GM23338 (cell line): Measurements from ENCODE around the gene DYRK4.

Source experiments
- CREB1 ChIP-seq: fragments of 250-450 bp; sonication (Bioruptor Pico); IDR thresholded peaks from 2 replicates; pipeline ENCODE4 v1.5.0; 2020; ENCODE audit warnings: low read depth, mild to moderate bottlenecking, moderate library complexity
- EZH2 ChIP-seq: fragments of 200-600 bp; sonication (generic); IDR thresholded peaks from one replicate; pipeline ENCODE4 v1.8.0; 2017; ENCODE audit warnings: antibody characterized with exemption, mild to moderate bottlenecking, low read depth; ENCODE audit not compliant: unreplicated experiment
- EZH2phosphoT487 ChIP-seq: fragments of 200-600 bp; sonication (generic); IDR thresholded peaks from one replicate; pipeline ENCODE4 v1.8.1; 2018; ENCODE audit warnings: antibody characterized with exemption; ENCODE audit not compliant: unreplicated experiment
- POLR2AphosphoS5 ChIP-seq: IDR thresholded peaks from 2 replicates; pipeline ENCODE4 v1.6.1; 2016; ENCODE audit warnings: antibody characterized with exemption, low read depth
- ZNF331 ChIP-seq: fragments of 250-450 bp; sonication (Bioruptor Pico); IDR thresholded peaks from 2 replicates; pipeline ENCODE4 v1.5.0; 2020; ENCODE audit warnings: low read depth, mild to moderate bottlenecking, moderate library complexity
- TF ChIP-seq, protein P1 (sequence below), 2 experiments: fragments of 200-600 bp in 1 of 2; sonication (generic) in 1 of 2; conservative IDR thresholded peaks; 2 replicates each; pipeline versions ENCODE4 v1.5.1 to v1.6.1; 2016 to 2017; ENCODE audit warnings: antibody characterized with exemption in 2 of 2, low read depth in 2 of 2, mild to moderate bottlenecking in 2 of 2, moderate library complexity in 1 of 2
- TF ChIP-seq, protein P2 (sequence below): IDR thresholded peaks from 2 replicates; pipeline ENCODE4 v1.6.1; 2016; ENCODE audit warnings: antibody characterized with exemption
- TF ChIP-seq, protein P3 (sequence below): fragments of 250-450 bp; sonication (Bioruptor Pico); IDR thresholded peaks from 2 replicates; pipeline ENCODE4 v1.5.0; 2020; ENCODE audit warnings: mild to moderate bottlenecking, moderate library complexity
- TF ChIP-seq, protein P4 (sequence below): IDR thresholded peaks from one replicate; pipeline ENCODE4 v1.6.1; 2018; ENCODE audit warnings: antibody characterized with exemption; ENCODE audit not compliant: unreplicated experiment

DNA sequence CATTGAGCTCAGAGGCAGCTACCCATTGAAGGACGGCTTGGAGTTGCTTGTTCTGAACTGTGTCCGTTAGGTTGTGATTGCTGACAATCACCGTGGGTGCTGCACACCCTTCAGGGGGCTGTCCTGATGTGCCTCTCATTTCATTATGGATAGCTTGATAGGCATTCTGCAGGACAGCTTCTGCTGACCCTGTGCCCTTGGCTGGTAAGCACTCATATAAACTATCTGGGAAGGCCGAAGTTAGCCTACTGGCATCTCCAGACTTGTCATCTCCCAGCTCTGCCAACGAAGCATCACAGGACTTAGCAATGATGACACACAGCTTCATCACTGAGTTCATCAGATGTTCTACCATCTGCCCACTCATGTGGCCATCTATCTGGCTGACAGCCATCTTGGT is 64.5 kb downstream of the DYRK4 start:
- TF ChIP-seq, protein P1, sequence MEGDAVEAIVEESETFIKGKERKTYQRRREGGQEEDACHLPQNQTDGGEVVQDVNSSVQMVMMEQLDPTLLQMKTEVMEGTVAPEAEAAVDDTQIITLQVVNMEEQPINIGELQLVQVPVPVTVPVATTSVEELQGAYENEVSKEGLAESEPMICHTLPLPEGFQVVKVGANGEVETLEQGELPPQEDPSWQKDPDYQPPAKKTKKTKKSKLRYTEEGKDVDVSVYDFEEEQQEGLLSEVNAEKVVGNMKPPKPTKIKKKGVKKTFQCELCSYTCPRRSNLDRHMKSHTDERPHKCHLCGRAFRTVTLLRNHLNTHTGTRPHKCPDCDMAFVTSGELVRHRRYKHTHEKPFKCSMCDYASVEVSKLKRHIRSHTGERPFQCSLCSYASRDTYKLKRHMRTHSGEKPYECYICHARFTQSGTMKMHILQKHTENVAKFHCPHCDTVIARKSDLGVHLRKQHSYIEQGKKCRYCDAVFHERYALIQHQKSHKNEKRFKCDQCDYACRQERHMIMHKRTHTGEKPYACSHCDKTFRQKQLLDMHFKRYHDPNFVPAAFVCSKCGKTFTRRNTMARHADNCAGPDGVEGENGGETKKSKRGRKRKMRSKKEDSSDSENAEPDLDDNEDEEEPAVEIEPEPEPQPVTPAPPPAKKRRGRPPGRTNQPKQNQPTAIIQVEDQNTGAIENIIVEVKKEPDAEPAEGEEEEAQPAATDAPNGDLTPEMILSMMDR (conservative IDR thresholded peaks at IDR 0.05; ENCODE audit: low read depth in 2 of 2), result no peak
- TF ChIP-seq POLR2AphosphoS5 (no peak), EZH2 (no peak), CREB1 (CRISPR knock-in tag) (no peak), EZH2phosphoT487 (no peak), ZNF331 (CRISPR knock-in tag) (no peak)
- TF ChIP-seq, protein P2, sequence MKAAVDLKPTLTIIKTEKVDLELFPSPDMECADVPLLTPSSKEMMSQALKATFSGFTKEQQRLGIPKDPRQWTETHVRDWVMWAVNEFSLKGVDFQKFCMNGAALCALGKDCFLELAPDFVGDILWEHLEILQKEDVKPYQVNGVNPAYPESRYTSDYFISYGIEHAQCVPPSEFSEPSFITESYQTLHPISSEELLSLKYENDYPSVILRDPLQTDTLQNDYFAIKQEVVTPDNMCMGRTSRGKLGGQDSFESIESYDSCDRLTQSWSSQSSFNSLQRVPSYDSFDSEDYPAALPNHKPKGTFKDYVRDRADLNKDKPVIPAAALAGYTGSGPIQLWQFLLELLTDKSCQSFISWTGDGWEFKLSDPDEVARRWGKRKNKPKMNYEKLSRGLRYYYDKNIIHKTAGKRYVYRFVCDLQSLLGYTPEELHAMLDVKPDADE, result no peak
- TF ChIP-seq, protein P3, sequence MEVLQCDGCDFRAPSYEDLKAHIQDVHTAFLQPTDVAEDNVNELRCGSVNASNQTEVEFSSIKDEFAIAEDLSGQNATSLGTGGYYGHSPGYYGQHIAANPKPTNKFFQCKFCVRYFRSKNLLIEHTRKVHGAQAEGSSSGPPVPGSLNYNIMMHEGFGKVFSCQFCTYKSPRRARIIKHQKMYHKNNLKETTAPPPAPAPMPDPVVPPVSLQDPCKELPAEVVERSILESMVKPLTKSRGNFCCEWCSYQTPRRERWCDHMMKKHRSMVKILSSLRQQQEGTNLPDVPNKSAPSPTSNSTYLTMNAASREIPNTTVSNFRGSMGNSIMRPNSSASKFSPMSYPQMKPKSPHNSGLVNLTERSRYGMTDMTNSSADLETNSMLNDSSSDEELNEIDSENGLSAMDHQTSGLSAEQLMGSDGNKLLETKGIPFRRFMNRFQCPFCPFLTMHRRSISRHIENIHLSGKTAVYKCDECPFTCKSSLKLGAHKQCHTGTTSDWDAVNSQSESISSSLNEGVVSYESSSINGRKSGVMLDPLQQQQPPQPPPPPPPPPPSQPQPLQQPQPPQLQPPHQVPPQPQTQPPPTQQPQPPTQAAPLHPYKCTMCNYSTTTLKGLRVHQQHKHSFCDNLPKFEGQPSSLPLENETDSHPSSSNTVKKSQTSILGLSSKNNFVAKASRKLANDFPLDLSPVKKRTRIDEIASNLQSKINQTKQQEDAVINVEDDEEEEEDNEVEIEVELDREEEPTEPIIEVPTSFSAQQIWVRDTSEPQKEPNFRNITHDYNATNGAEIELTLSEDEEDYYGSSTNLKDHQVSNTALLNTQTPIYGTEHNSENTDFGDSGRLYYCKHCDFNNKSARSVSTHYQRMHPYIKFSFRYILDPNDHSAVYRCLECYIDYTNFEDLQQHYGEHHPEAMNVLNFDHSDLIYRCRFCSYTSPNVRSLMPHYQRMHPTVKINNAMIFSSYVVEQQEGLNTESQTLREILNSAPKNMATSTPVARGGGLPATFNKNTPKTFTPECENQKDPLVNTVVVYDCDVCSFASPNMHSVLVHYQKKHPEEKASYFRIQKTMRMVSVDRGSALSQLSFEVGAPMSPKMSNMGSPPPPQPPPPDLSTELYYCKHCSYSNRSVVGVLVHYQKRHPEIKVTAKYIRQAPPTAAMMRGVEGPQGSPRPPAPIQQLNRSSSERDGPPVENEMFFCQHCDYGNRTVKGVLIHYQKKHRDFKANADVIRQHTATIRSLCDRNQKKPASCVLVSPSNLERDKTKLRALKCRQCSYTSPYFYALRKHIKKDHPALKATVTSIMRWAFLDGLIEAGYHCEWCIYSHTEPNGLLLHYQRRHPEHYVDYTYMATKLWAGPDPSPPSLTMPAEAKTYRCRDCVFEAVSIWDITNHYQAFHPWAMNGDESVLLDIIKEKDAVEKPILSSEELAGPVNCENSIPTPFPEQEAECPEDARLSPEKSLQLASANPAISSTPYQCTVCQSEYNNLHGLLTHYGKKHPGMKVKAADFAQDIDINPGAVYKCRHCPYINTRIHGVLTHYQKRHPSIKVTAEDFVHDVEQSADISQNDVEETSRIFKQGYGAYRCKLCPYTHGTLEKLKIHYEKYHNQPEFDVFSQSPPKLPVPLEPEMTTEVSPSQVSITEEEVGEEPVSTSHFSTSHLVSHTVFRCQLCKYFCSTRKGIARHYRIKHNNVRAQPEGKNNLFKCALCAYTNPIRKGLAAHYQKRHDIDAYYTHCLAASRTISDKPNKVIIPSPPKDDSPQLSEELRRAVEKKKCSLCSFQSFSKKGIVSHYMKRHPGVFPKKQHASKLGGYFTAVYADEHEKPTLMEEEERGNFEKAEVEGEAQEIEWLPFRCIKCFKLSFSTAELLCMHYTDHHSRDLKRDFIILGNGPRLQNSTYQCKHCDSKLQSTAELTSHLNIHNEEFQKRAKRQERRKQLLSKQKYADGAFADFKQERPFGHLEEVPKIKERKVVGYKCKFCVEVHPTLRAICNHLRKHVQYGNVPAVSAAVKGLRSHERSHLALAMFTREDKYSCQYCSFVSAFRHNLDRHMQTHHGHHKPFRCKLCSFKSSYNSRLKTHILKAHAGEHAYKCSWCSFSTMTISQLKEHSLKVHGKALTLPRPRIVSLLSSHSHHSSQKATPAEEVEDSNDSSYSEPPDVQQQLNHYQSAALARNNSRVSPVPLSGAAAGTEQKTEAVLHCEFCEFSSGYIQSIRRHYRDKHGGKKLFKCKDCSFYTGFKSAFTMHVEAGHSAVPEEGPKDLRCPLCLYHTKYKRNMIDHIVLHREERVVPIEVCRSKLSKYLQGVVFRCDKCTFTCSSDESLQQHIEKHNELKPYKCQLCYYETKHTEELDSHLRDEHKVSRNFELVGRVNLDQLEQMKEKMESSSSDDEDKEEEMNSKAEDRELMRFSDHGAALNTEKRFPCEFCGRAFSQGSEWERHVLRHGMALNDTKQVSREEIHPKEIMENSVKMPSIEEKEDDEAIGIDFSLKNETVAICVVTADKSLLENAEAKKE (CRISPR knock-in tag), result no peak
- TF ChIP-seq, protein P4, sequence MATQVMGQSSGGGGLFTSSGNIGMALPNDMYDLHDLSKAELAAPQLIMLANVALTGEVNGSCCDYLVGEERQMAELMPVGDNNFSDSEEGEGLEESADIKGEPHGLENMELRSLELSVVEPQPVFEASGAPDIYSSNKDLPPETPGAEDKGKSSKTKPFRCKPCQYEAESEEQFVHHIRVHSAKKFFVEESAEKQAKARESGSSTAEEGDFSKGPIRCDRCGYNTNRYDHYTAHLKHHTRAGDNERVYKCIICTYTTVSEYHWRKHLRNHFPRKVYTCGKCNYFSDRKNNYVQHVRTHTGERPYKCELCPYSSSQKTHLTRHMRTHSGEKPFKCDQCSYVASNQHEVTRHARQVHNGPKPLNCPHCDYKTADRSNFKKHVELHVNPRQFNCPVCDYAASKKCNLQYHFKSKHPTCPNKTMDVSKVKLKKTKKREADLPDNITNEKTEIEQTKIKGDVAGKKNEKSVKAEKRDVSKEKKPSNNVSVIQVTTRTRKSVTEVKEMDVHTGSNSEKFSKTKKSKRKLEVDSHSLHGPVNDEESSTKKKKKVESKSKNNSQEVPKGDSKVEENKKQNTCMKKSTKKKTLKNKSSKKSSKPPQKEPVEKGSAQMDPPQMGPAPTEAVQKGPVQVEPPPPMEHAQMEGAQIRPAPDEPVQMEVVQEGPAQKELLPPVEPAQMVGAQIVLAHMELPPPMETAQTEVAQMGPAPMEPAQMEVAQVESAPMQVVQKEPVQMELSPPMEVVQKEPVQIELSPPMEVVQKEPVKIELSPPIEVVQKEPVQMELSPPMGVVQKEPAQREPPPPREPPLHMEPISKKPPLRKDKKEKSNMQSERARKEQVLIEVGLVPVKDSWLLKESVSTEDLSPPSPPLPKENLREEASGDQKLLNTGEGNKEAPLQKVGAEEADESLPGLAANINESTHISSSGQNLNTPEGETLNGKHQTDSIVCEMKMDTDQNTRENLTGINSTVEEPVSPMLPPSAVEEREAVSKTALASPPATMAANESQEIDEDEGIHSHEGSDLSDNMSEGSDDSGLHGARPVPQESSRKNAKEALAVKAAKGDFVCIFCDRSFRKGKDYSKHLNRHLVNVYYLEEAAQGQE, result no peak
